ENCODE results near the gene SIAH2. TPM values are rescaled to one million over a fixed set of nuclear protein-coding genes. Genes with fewer than 3 reads are reported as not detected.

The SIAH2 gene
- total RNA-seq, 1 experiment from 2014 or later, result 24.0 TPM

DNA sequence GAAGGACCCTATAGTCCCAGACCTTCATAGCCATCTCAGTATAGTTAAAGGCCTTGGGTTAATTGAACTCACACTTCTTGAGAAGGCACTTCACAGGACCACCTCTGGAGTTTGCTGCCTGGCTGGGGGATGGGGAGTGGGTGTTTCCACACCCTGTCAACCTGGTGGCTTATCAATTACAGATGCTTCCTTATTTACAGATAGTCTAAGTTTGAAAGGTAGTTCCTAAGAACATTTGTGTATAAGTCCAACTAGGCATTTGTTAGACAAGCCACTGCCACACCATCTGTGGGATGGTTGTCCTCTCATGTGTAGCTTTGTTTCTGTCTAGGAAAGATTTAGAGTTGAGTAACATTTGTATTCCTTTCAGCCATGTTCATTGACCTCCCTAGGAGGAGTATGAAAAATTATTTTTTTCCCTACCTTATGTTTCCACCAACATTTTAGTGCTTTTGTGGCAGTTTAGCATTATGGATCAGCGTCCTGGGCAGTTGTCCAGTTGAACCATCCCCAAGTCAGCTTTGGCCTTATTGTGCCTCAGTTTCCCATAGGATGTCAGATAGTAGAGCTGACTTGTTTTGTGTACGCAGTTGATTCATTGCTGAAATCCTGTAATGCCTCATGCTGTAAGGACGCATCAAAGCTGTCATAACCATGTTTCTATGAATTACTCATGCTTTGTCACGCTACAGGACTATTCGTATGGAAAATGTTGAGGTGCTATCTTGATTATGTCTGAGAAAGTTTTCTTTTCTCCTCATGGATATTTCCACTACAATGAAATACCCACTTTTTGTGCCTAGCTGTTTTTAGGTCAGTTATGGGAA lies 21.2 kb upstream of the SIAH2 start:
- H3K9me3 ChIP-seq (ENCODE audit: control insufficient read depth, insufficient read depth, low read depth, low read length), result no peaks in the 10 kb centered on the region
- ATAC-seq (no peak), DNase-seq (ENCODE audit: low read depth, low spot score) (no peak)
- H3K4me3 ChIP-seq (ENCODE audit: low read depth in 2 of 2, low read length in 2 of 2), result no peak overlapping the region
- intact Hi-C loops (cut with micrococcal nuclease; ENCODE audit: unreplicated experiment) (no loop called here), in situ Hi-C loops (cut with HindIII; ENCODE audit: low pct_unique_long_range_greater_than_20kb, low sequenced_read_pairs) (no loop called here)
- no peaks in the 10 kb centered on the region for H3K36me3 ChIP-seq (ENCODE audit: control insufficient read depth, insufficient read depth, low read length)
- peaks cover 6% of the 10 kb centered on the region; the same call in 1 of the 2 replicates for H3K27me3 ChIP-seq (ENCODE audit: control insufficient read depth, insufficient read depth, low read length)
- TF ChIP-seq TCF7L2 (IDR thresholded peaks at IDR 0.05; ENCODE audit: low read depth, low read length), result no peak
- TF ChIP-seq, protein P1, sequence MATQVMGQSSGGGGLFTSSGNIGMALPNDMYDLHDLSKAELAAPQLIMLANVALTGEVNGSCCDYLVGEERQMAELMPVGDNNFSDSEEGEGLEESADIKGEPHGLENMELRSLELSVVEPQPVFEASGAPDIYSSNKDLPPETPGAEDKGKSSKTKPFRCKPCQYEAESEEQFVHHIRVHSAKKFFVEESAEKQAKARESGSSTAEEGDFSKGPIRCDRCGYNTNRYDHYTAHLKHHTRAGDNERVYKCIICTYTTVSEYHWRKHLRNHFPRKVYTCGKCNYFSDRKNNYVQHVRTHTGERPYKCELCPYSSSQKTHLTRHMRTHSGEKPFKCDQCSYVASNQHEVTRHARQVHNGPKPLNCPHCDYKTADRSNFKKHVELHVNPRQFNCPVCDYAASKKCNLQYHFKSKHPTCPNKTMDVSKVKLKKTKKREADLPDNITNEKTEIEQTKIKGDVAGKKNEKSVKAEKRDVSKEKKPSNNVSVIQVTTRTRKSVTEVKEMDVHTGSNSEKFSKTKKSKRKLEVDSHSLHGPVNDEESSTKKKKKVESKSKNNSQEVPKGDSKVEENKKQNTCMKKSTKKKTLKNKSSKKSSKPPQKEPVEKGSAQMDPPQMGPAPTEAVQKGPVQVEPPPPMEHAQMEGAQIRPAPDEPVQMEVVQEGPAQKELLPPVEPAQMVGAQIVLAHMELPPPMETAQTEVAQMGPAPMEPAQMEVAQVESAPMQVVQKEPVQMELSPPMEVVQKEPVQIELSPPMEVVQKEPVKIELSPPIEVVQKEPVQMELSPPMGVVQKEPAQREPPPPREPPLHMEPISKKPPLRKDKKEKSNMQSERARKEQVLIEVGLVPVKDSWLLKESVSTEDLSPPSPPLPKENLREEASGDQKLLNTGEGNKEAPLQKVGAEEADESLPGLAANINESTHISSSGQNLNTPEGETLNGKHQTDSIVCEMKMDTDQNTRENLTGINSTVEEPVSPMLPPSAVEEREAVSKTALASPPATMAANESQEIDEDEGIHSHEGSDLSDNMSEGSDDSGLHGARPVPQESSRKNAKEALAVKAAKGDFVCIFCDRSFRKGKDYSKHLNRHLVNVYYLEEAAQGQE (IDR thresholded peaks at IDR 0.05; ENCODE audit: insufficient read depth in 1 of 2, low read depth in 2 of 2, low read length in 1 of 2), result no peak
- TF ChIP-seq POLR2AphosphoS5 (IDR thresholded peaks at IDR 0.05; ENCODE audit: low read depth, low read length), result no peak
- TF ChIP-seq SIN3A (IDR thresholded peaks at IDR 0.05; ENCODE audit: borderline replicate concordance, insufficient read depth, low read depth, low read length), result no peak
- TF ChIP-seq, protein P2, sequence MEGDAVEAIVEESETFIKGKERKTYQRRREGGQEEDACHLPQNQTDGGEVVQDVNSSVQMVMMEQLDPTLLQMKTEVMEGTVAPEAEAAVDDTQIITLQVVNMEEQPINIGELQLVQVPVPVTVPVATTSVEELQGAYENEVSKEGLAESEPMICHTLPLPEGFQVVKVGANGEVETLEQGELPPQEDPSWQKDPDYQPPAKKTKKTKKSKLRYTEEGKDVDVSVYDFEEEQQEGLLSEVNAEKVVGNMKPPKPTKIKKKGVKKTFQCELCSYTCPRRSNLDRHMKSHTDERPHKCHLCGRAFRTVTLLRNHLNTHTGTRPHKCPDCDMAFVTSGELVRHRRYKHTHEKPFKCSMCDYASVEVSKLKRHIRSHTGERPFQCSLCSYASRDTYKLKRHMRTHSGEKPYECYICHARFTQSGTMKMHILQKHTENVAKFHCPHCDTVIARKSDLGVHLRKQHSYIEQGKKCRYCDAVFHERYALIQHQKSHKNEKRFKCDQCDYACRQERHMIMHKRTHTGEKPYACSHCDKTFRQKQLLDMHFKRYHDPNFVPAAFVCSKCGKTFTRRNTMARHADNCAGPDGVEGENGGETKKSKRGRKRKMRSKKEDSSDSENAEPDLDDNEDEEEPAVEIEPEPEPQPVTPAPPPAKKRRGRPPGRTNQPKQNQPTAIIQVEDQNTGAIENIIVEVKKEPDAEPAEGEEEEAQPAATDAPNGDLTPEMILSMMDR (IDR thresholded peaks at IDR 0.05), result no peak
- ChIA-PET CTCF (interaction anchor here (0.6 kb wide), 1 partner anchor 302 kb away, joined by 4 read pairs; no protein-coding TSS in a partner anchor), POLR2A (no interaction called here)
- no peak overlapping the region for H3K27ac ChIP-seq (ENCODE audit: low read length)
- no peaks in the 10 kb centered on the region for H3K4me1 ChIP-seq (ENCODE audit: control insufficient read depth, insufficient read depth, low read length)
- no TSS peak for BruUV-seq (replicated peaks)

DNA sequence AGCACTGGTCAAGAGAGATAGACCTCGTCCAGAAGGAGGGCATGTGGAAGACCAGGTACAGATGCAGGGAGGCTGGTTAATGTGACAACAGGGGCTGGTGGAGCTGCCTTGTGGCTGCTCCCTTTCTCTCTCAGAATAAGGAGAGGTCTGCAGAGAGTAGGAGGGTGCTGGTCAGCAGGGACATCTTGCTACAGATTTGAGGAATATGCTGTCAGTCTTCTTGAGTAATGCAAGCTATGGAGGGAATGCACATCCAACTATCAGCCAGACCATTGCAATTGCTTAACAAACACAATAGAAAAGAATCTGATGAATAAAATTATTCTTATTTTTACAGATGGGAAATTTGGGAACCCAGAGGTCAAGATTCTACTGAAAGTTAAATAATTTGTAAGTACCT lies 20.3 kb upstream of the SIAH2 start:
- CTCF ChIA-PET, result no interaction called here
- no TSS peak for BruUV-seq (replicated peaks)
- POLR2A ChIA-PET, result no interaction called here

More for the DNA sequence above, 20.3 kb upstream of the SIAH2 start:
- no peak for DNase-seq (ENCODE audit: low read depth, low spot score)
- Histone ChIP-seq H3K27ac (ENCODE audit: low read length) (no peak overlapping the region), H3K4me1 (ENCODE audit: control insufficient read depth, insufficient read depth, low read length) (no peaks in the 10 kb centered on the region), H3K27me3 (ENCODE audit: control insufficient read depth, insufficient read depth, low read length) (0 out of 2 replicates have a peak, but pooled peaks cover 2% of the 10 kb centered on the region), H3K9me3 (ENCODE audit: control insufficient read depth, insufficient read depth, low read depth, low read length) (no peaks in the 10 kb centered on the region), H3K36me3 (ENCODE audit: control insufficient read depth, insufficient read depth, low read length) (no peaks in the 10 kb centered on the region), H3K4me3 (ENCODE audit: low read depth in 2 of 2, low read length in 2 of 2) (no peak overlapping the region)
- TF ChIP-seq, protein P2 (IDR thresholded peaks at IDR 0.05), result no peak
- TF ChIP-seq POLR2AphosphoS5 (IDR thresholded peaks at IDR 0.05; ENCODE audit: low read depth, low read length) (no peak), SIN3A (IDR thresholded peaks at IDR 0.05; ENCODE audit: borderline replicate concordance, insufficient read depth, low read depth, low read length) (no peak), TCF7L2 (IDR thresholded peaks at IDR 0.05; ENCODE audit: low read depth, low read length) (no peak)
- TF ChIP-seq, protein P1 (IDR thresholded peaks at IDR 0.05; ENCODE audit: insufficient read depth in 1 of 2, low read depth in 2 of 2, low read length in 1 of 2), result no peak
- intact Hi-C loops (cut with micrococcal nuclease; ENCODE audit: unreplicated experiment) (no loop called here), in situ Hi-C loops (cut with HindIII; ENCODE audit: low pct_unique_long_range_greater_than_20kb, low sequenced_read_pairs) (no loop called here)
- no peak for ATAC-seq
